Ectodermal cell (in vitro differentiated cells): ENCODE measurements around the gene CCNJL.

ENCODE experiments used
- H3K27ac ChIP-seq: 2 replicates; pipeline ENCODE4 v1.7.0; 2013; ENCODE audit warnings: mild to moderate bottlenecking, low read depth, low read length; ENCODE audit not compliant: insufficient read depth, poor library complexity, severe bottlenecking
- H3K27me3 ChIP-seq: 2 replicates; pipeline ENCODE4 v1.7.0; 2013; ENCODE audit warnings: mild to moderate bottlenecking, low read length; ENCODE audit not compliant: insufficient read depth, control insufficient read depth, poor library complexity, severe bottlenecking
- H3K36me3 ChIP-seq: one replicate; pipeline ENCODE4 v1.7.0; 2013; ENCODE audit warnings: low read length; ENCODE audit not compliant: control insufficient read depth, insufficient read depth
- H3K4me1 ChIP-seq: one replicate; pipeline ENCODE4 v1.7.0; 2013; ENCODE audit warnings: low read length; ENCODE audit not compliant: control insufficient read depth, insufficient read depth
- H3K4me3 ChIP-seq: 2 replicates; pipeline ENCODE4 v1.7.0; 2013; ENCODE audit warnings: low read depth, low read length, control low read depth; ENCODE audit not compliant: insufficient read depth
- H3K9me3 ChIP-seq: 2 replicates; pipeline ENCODE4 v1.7.0; 2013; ENCODE audit warnings: mild to moderate bottlenecking, low read length, moderate library complexity; ENCODE audit not compliant: control insufficient read depth
- WGBS, 2 experiments: methylation state at CpG; one replicate each; pipeline ENCODE4 v1.1.7; 2013; ENCODE audit warnings: missing lambda C conversion rate in 2 of 2; 5-methylcytosine and 5-hydroxymethylcytosine counted together

The CCNJL gene

DNA sequence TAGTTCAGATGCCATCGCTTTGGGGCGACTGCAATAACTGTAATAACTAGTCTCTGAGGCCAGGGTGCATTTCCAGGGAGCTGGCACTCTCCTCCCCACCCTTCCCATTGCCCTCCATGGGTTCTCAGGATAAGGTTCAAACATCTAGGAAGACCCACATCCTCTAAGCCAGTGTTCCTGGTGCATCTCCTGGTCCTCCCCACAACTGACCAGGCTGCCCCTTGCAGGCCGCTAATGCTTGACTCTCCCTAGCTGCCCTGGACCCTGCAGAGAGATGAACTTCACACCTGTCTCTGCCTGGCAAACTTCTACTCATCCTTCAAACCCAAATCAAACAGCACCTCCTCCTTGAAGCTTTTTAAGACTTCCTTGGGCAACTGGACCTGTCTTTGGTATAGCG lies 15.9 kb downstream of the CCNJL start:
- Histone ChIP-seq H3K36me3 (no peaks in the 10 kb centered on the region), H3K27me3 (no peaks in the 10 kb centered on the region), H3K27ac (no peak overlapping the region), H3K4me1 (peaks cover 23% of the 10 kb centered on the region), H3K4me3 (no peak overlapping the region), H3K9me3 (no peaks in the 10 kb centered on the region)
- WGBS, 2 experiments = 94 to 95% methylated on average over 4 of the region's 4 CpGs

DNA sequence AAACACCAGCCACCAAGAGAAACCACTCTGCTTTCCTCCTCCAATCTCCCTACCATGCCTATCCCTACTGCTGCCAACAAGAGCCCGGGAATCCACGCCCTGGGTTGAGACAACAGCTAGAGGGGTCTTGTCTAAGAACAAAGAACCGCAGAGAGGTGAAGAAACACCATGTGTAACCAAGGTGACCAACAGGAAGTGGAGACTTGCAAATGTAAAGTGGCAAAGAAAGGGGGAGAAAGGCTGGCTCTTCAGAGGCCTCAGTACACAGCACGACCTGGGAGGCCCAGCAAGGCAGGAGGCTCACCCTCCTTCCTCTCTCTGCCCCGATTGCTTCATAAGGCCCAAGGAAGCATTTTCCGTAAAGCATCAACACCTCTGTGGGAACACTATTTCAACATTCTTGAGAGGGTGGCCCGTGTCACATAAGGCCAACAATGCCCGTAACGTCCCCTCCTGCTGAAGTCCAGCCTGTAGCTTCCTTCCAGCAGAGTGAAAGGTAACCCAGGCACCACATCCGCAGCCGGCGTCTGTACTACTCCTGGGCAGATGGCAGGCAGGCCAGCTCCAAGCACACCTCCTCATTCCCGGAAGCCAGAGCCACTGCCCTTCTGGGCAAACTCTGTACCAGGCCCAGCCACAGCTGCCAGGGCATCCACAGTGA lies 18.3 kb downstream of the CCNJL start:
- no peaks in the 10 kb centered on the region for H3K27me3 ChIP-seq
- H3K4me1 ChIP-seq = peaks cover 29% of the 10 kb centered on the region
- no peaks in the 10 kb centered on the region for H3K36me3 ChIP-seq
- H3K9me3 ChIP-seq = no peaks in the 10 kb centered on the region
- H3K4me3 ChIP-seq = no peak overlapping the region
- 61 to 62% methylated on average over 13 of the region's 13 CpGs for WGBS, 2 experiments
- H3K27ac ChIP-seq = no peak overlapping the region

DNA sequence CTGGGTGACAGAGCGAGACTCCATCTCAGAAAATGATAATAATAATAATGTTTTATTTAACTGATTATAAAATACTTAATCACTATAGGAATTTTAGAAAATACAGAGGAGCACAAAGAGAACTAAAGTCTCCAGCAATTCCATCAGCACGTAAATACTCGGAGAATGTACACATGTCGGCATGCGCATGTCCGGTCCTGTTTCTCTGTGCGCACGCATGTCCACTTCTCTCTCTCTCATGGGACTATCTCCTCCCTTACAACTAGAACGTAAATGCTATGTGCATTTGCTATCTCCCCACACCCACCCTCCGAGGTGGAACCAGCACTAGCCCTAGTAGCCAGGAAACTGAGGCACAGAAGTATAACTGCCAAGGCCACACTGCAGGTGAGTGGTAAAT lies 19.0 kb downstream of the CCNJL start:
- H3K4me3 ChIP-seq = no peak overlapping the region
- H3K4me1 ChIP-seq = peaks cover 32% of the 10 kb centered on the region
- 96% methylated on average over 9 of the region's 10 CpGs for WGBS, 2 experiments
- H3K9me3 ChIP-seq = no peaks in the 10 kb centered on the region
- no peaks in the 10 kb centered on the region for H3K36me3 ChIP-seq
- H3K27me3 ChIP-seq = no peaks in the 10 kb centered on the region
- H3K27ac ChIP-seq = no peak overlapping the region

DNA sequence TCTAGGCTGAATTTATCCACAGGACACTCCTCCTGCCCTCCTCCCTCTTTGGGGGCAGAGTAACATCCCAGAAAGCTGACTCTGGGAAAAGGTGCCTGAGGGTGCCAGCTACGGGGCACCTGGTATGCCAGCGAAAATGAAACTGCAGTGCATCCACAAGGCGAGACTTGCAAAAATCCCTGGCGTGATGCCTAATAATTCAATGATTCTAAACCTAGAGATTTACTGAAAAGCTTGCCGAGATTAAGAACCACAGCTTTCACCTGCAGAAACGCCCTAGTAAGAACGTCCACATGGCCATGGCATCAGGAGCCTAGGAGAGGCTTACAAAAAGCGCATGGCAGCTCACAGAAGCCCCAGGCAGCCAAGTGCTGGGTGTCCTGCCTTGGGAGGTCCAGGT lies 20.9 kb downstream of the CCNJL start:
- Histone ChIP-seq H3K4me1 (peaks cover 35% of the 10 kb centered on the region), H3K27ac (no peak overlapping the region), H3K27me3 (no peaks in the 10 kb centered on the region), H3K36me3 (no peaks in the 10 kb centered on the region), H3K4me3 (no peak overlapping the region), H3K9me3 (no peaks in the 10 kb centered on the region)
- 94 to 96% methylated on average over 8 of the region's 8 CpGs for WGBS, 2 experiments

DNA sequence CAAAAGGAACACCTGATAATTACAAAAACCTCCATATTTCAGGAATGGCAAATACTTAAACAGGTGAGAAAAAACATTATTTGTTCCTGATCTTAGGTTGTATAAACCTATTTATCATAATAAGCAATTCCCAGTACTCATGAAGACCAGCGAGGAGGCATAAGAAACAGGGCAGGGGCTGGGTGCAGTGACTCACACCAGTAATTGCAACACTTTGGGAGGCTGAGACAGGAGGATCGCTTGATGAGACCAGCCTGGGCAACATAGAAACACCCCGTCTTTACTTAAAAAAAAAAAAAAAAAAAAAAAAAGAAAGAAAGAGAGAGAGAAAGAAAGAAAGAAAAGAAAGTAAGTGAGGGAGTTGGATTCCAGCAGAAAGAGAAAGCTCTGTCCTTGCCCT lies 21.6 kb downstream of the CCNJL start:
- H3K4me1 ChIP-seq = peaks cover 40% of the 10 kb centered on the region
- H3K4me3 ChIP-seq = no peak overlapping the region
- no peak overlapping the region for H3K27ac ChIP-seq
- 96 to 100% methylated on average over 2 of the region's 3 CpGs for WGBS, 2 experiments
- no peaks in the 10 kb centered on the region for H3K36me3 ChIP-seq
- no peaks in the 10 kb centered on the region for H3K27me3 ChIP-seq
- no peaks in the 10 kb centered on the region for H3K9me3 ChIP-seq

DNA sequence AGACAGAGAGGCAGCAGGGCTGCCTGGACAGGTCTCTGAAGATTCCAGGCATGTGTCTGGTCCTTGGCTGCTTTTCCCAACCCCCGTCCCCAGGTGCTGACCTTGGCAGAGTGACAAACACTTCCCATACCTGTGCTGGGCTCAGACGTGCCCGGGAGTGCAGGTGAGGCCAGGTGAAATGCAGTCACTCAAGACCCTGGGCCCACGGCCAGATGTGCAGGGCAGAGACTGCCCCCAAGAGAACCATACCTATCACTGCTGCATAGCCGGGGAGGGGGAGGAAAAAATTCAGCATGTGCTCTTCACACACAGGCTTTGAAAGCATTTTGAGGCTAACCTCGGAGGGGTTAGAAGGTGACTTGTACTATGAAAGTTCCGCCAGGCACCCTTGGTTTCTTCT lies 22.6 kb downstream of the CCNJL start:
- H3K27ac ChIP-seq = no peak overlapping the region
- no peaks in the 10 kb centered on the region for H3K9me3 ChIP-seq
- WGBS, 2 experiments = 73 to 77% methylated on average over 7 of the region's 7 CpGs
- no peaks in the 10 kb centered on the region for H3K36me3 ChIP-seq
- H3K4me1 ChIP-seq = peaks cover 41% of the 10 kb centered on the region
- no peak overlapping the region for H3K4me3 ChIP-seq
- no peaks in the 10 kb centered on the region for H3K27me3 ChIP-seq

DNA sequence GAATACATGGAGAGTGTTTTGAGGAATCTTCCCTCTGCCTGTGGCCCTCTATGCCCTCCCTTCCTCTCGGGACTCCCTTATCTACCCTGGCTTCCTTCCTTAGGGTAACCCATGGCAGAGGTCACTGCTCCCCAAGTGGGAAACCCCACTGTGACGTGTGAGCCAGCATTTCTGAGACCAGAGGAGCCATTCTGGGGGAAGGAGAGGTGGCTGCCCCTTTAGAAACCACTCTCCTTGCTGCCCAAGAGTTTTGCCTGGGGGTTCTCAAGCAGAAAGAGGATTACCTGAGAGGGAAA lies 23.1 kb downstream of the CCNJL start:
- 72 to 74% methylated on average over 2 of the region's 2 CpGs for WGBS, 2 experiments
- H3K9me3 ChIP-seq = no peaks in the 10 kb centered on the region
- peaks cover 37% of the 10 kb centered on the region for H3K4me1 ChIP-seq
- H3K36me3 ChIP-seq = no peaks in the 10 kb centered on the region
- no peak overlapping the region for H3K27ac ChIP-seq
- no peaks in the 10 kb centered on the region for H3K27me3 ChIP-seq
- no peak overlapping the region for H3K4me3 ChIP-seq

DNA sequence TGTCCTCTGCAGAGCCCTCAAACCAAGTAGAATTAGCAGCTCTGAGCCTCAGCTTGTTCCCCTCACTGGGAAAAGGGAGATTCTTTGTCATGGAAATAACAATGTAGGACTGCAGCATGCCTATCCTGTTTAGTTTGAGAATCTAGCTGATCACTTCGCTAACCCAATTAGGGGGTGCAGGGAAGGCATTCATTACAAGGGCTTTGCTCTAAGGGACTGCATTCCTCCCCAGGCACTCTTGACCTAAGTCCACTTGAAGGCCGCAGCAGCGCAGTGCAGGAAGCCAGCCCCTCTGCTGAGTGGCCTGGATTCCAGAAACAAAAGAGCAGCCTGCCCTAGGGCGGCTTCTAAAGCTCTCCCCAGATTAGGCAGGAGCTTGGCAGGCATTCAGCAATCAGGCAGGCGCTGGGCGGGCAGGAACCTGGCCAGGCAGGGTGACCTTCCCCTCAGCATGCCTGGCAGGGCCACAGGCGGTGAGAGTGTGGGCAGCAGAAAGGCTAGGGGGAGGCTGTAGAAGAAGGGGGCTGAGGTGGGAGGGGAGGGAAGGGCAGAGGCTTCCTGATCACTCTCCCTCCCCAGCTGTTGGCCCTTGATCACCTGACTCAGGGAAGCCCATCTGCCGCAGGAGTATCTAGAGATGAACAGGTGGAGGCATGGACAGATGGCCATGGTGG lies 24.8 kb downstream of the CCNJL start:
- no peaks in the 10 kb centered on the region for H3K9me3 ChIP-seq
- peaks cover 29% of the 10 kb centered on the region for H3K4me1 ChIP-seq
- H3K36me3 ChIP-seq = no peaks in the 10 kb centered on the region
- H3K27me3 ChIP-seq = no peaks in the 10 kb centered on the region
- H3K27ac ChIP-seq = peak overlapping the region; percentile 87
- H3K4me3 ChIP-seq = no peak overlapping the region
- 2 to 5% methylated on average over 8 of the region's 8 CpGs for WGBS, 2 experiments

DNA sequence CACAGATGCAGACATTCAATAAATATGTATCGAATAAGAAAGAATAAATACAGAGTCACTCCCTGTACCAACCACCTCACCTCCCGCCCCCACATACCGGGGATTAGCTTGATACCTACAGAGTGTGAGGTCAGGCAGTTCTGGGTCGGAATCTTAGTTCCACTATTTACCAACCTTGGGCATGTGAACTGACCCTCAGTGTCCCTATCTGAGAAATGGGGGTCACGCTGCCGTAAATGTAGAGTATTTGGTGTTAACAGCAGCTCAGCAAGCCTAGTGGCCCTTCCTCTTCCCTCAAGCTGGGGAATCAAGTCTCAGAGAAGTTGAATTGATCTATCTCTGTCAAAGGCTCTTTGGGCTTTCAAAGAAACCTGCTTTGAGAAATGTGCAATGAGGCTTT lies 25.4 kb downstream of the CCNJL start:
- Histone ChIP-seq H3K27me3 (no peaks in the 10 kb centered on the region), H3K36me3 (no peaks in the 10 kb centered on the region), H3K4me3 (no peak overlapping the region), H3K4me1 (peaks cover 29% of the 10 kb centered on the region), H3K27ac (peak overlapping the region; percentile 87), H3K9me3 (no peaks in the 10 kb centered on the region)
- 61 to 69% methylated on average over 6 of the region's 6 CpGs for WGBS, 2 experiments

DNA sequence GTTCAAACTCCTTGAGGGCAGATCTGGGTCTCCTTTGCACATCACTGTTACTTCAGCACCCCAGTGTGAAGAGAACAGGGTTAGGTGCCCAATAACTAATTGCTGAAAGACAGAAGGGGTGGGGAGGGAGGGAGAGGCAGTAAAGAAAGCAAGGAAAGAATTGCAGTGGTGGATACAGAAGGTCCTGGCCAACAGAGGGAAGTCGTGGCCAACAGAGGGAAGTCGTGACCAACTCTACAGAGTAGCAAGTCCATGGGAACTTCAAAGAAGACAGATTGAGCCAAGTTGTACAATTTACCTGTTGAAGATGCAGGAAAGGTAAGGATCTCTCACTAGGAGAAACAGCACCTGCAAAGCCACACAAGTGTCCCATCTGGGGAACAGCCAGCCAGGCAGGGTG lies 27.0 kb downstream of the CCNJL start:
- Histone ChIP-seq H3K36me3 (no peaks in the 10 kb centered on the region), H3K9me3 (no peaks in the 10 kb centered on the region), H3K4me1 (peaks cover 29% of the 10 kb centered on the region), H3K4me3 (no peak overlapping the region), H3K27ac (no peak overlapping the region), H3K27me3 (no peaks in the 10 kb centered on the region)
- 90 to 95% methylated on average over 2 of the region's 2 CpGs for WGBS, 2 experiments
